Measurements from ENCODE around the gene CAVIN2. TPM values are rescaled to one million over a fixed set of nuclear protein-coding genes. Genes with fewer than 3 reads are reported as not detected.

Gene CAVIN2
- polyA plus RNA-seq, 1 donor from 2014 or later: not detected

- Histone ChIP-seq H3K79me2 (replicated peaks; ENCODE audit: insufficient read depth, low read length) (no peaks in the 10 kb centered on the region), H3K27ac (ENCODE audit: low read length) (no peak overlapping the region), H3K9ac (ENCODE audit: low read length) (no peak overlapping the region), H3K4me3 (ENCODE audit: low read length) (no peak overlapping the region), H2AFZ (ENCODE audit: low read depth, low read length) (no peak overlapping the region), H3K36me3 (ENCODE audit: insufficient read depth, low read length) (no peaks in the 10 kb centered on the region), H3K4me2 (ENCODE audit: low read length) (no peak overlapping the region), H3K9me3 (ENCODE audit: low read length) (no peaks in the 10 kb centered on the region), H3F3A (ENCODE audit: insufficient read depth, low read length, poor library complexity, severe bottlenecking) (no peaks in the 10 kb centered on the region), H3K27me3 (ENCODE audit: insufficient read depth, low read depth, low read length) (no peaks in the 10 kb centered on the region), H3K9me2 (ENCODE audit: insufficient read depth, low read length) (no peaks in the 10 kb centered on the region), H4K20me1 (ENCODE audit: insufficient read depth) (no peaks in the 10 kb centered on the region)
- TF ChIP-seq REST (IDR thresholded peaks at IDR 0.05; ENCODE audit: borderline replicate concordance) (no peak), EP300 (conservative IDR thresholded peaks at IDR 0.05; ENCODE audit: poor library complexity, severe bottlenecking) (no peak), CTCF (IDR thresholded peaks at IDR 0.05; ENCODE audit: poor library complexity, severe bottlenecking) (no peak), SMC3 (conservative IDR thresholded peaks at IDR 0.05; ENCODE audit: poor library complexity) (no peak), EZH2 (IDR thresholded peaks at IDR 0.05; ENCODE audit: borderline replicate concordance, insufficient read depth, low read length, poor library complexity, severe bottlenecking) (no peak), POLR2AphosphoS5 (IDR thresholded peaks at IDR 0.05) (no peak), RAD21 (conservative IDR thresholded peaks at IDR 0.05) (no peak), TAF1 (IDR thresholded peaks at IDR 0.05; ENCODE audit: low read depth) (no peak), MXI1 (conservative IDR thresholded peaks at IDR 0.05; ENCODE audit: poor library complexity, severe bottlenecking) (no peak)
These were observed 20.0 kb upstream of the CAVIN2 start for GRCh38 chr2:191866675-191867506.

- Histone ChIP-seq H3K36me3 (ENCODE audit: insufficient read depth, low read length) (no peaks in the 10 kb centered on the region), H3K27ac (ENCODE audit: low read length) (no peak overlapping the region), H3K27me3 (ENCODE audit: insufficient read depth, low read depth, low read length) (no peaks in the 10 kb centered on the region), H3K9ac (ENCODE audit: low read length) (no peak overlapping the region), H3K79me2 (replicated peaks; ENCODE audit: insufficient read depth, low read length) (no peaks in the 10 kb centered on the region), H3K9me3 (ENCODE audit: low read length) (no peaks in the 10 kb centered on the region), H2AFZ (ENCODE audit: low read depth, low read length) (no peak overlapping the region), H3K4me2 (ENCODE audit: low read length) (no peak overlapping the region), H3K9me2 (ENCODE audit: insufficient read depth, low read length) (no peaks in the 10 kb centered on the region), H3K4me3 (ENCODE audit: low read length) (no peak overlapping the region), H4K20me1 (ENCODE audit: insufficient read depth) (no peaks in the 10 kb centered on the region), H3F3A (ENCODE audit: insufficient read depth, low read length, poor library complexity, severe bottlenecking) (no peaks in the 10 kb centered on the region)
- TF ChIP-seq REST (IDR thresholded peaks at IDR 0.05; ENCODE audit: borderline replicate concordance): no peak
- no peak for TF ChIP-seq RAD21 (conservative IDR thresholded peaks at IDR 0.05)
- no peak for TF ChIP-seq POLR2AphosphoS5 (IDR thresholded peaks at IDR 0.05)
These were observed 19.3 kb upstream of the CAVIN2 start for GRCh38 chr2:191866195-191866594.
